HK-2 (cell line): Measurements from ENCODE around the gene CR1L.
"Not testable (repeated sequence)": the region's sequence is repeated elsewhere in the genome, so short reads cannot be mapped to it uniquely, and the experiment has no call there.

ENCODE experiments used
- DNase-seq: peaks from one replicate; pipeline ENCODE4 v3.0.0-alpha.2; 2018; ENCODE audit not compliant: unreplicated experiment

The CR1L gene

GRCh38 chr1:207682872-207683434 is 38.0 kb downstream of the CR1L start:
- DNase-seq: not testable (repeated sequence)

- not testable (repeated sequence) for DNase-seq
Observed at GRCh38 chr1:207690551-207690950, 45.6 kb downstream of the CR1L start.

- no peak for DNase-seq
Observed at GRCh38 chr1:207691010-207691409, 46.1 kb downstream of the CR1L start.

- no peak for DNase-seq
Observed at GRCh38 chr1:207691841-207692240, 46.9 kb downstream of the CR1L start.

- DNase-seq: not testable (repeated sequence)
Observed at GRCh38 chr1:207692291-207692690, 47.4 kb downstream of the CR1L start.

GRCh38 chr1:207695891-207696290 is 51.0 kb downstream of the CR1L start:
- DNase-seq: no peak

- peak; percentile 58 for DNase-seq
Observed at GRCh38 chr1:207698822-207699483, 54.0 kb downstream of the CR1L start.

- no peak for DNase-seq
Observed at GRCh38 chr1:207702317-207702716, 57.4 kb downstream of the CR1L start.

GRCh38 chr1:207703712-207704111 is 58.8 kb downstream of the CR1L start:
- no peak for DNase-seq

- DNase-seq: not testable (repeated sequence)
Observed at GRCh38 chr1:207708004-207708403, 63.1 kb downstream of the CR1L start.

- no peak for DNase-seq
Observed at GRCh38 chr1:207711285-207711684, 66.4 kb downstream of the CR1L start.

- DNase-seq: not testable (repeated sequence)
Observed at GRCh38 chr1:207712701-207713100, 67.8 kb downstream of the CR1L start.

- DNase-seq: no peak
Observed at GRCh38 chr1:207713529-207713928, 68.6 kb downstream of the CR1L start.

- no peak for DNase-seq
Observed at GRCh38 chr1:207719234-207719633, 74.3 kb downstream of the CR1L start.

- not testable (repeated sequence) for DNase-seq
Observed at GRCh38 chr1:207728200-207728858, 83.4 kb downstream of the CR1L start.

- DNase-seq: not testable (repeated sequence)
Observed at GRCh38 chr1:207737503-207738157, 92.7 kb downstream of the CR1L start.

- not testable (repeated sequence) for DNase-seq
Observed at GRCh38 chr1:207738158-207738659, 93.3 kb downstream of the CR1L start.

GRCh38 chr1:207740207-207740606 is 95.3 kb downstream of the CR1L start:
- no peak for DNase-seq

GRCh38 chr1:207742850-207743555 is 98.1 kb downstream of the CR1L start:
- no peak for DNase-seq

- no peak for DNase-seq
Observed at GRCh38 chr1:207744000-207744534, 99.1 kb downstream of the CR1L start.

GRCh38 chr1:207745285-207745684 is 100.4 kb downstream of the CR1L start:
- no peak for DNase-seq
